Stimulated activated naive CD8-positive, alpha-beta T cell treated with anti-CD3 and anti-CD28 coated beads, Interleukin-15, Interleukin-2, amounts not matched to agents 100 U/mL and 50 U/mL, for 24 hours (primary cell): Measurements from ENCODE around the gene LPP.
A peak's percentile ranks its signal among the peaks of the same experiment; 100 is the strongest.

Experiments used
- ATAC-seq: fragments of 150-1000 bp; cut with Tn5 transposase; one replicate; pipeline ENCODE4 v1.10.0; 2021
- DNase-seq: peaks from one replicate; pipeline ENCODE4 v3.0.0; 2021

Gene LPP

GRCh38 chr3:188220988-188221818 is 67.2 kb downstream of the LPP start:
- no peak for ATAC-seq
- DNase-seq: no peak

DNA sequence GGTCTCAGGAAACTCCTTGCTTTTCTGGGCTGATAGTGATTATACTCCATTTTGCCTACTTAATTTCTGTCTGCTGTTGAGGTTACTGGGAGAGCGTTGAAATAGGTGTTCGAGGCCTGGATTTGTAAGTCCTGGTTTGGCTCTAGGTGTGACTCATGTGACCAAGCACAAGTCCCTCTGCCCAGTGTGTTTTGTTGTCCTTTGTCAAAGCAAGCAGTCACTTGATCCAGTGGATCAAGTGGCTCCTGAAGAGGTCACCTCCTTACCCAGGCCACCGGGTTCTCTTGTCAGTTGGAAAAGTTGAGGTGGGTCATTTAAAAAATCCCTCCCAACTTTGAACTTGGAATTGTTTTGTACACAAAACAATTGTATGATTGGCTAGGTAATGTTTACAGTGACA is 70.0 kb downstream of the LPP start:
- DNase-seq (no peak), ATAC-seq (no peak)

GRCh38 chr3:188227442-188227841 is 73.5 kb downstream of the LPP start:
- no peak for DNase-seq
- ATAC-seq: no peak

- DNase-seq (no peak), ATAC-seq (no peak)
Observed at GRCh38 chr3:188229177-188229576, 75.2 kb downstream of the LPP start.

- DNase-seq (no peak), ATAC-seq (no peak)
Observed at GRCh38 chr3:188229726-188230125, 75.8 kb downstream of the LPP start.

GRCh38 chr3:188230962-188231361 is 77.0 kb downstream of the LPP start:
- DNase-seq (no peak), ATAC-seq (peak; percentile 75)

- no peak for DNase-seq
- no peak for ATAC-seq
Observed at GRCh38 chr3:188231456-188231855, 77.5 kb downstream of the LPP start.

DNA sequence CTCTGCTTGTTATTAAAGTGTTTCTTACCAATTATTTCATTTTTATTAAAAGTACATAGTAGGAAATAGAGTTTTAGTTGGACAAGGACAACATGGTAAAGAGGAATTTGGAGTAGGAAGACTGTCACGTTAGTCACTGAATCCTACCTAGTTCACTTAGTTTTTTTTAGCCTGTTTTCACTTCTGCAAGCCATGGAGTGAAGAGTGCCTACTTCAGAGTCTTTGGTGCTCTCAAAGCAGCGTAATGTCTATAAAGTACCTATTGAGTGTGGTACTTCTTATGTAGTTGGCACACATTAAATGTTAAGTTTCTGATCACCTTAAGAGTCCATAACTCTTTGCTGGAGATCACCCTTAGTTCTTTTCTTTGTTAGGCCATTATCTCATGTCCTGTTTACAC is 78.7 kb downstream of the LPP start:
- ATAC-seq (no peak), DNase-seq (no peak)

GRCh38 chr3:188233320-188233719 is 79.4 kb downstream of the LPP start:
- ATAC-seq (no peak), DNase-seq (no peak)

DNA sequence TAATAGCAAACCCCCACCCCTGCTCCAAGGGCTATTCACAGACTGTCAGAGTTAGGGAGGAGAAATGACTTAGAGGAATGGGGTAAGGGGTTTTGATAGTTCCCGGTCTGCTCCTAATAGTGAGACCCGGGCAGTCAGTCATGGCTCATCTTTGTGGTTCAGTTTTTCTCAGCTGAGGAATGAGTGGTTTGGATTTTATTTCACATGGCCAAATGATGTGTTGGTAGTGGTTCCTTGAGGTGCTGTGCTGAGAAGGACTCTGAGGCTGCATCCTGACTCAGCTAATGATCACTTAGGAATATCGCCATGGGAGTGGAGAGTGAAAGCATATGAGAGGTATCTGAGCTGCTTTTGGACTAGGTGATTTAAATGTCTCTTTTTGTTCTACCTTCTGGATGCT is 80.2 kb downstream of the LPP start:
- ATAC-seq (no peak), DNase-seq (no peak)

- ATAC-seq: no peak
- DNase-seq: no peak
Observed at GRCh38 chr3:188236271-188236670, 82.3 kb downstream of the LPP start.

GRCh38 chr3:188239035-188239434 is 85.1 kb downstream of the LPP start:
- ATAC-seq (no peak), DNase-seq (no peak)

- DNase-seq: no peak
- no peak for ATAC-seq
Observed at GRCh38 chr3:188239577-188239976, 85.6 kb downstream of the LPP start.

DNA sequence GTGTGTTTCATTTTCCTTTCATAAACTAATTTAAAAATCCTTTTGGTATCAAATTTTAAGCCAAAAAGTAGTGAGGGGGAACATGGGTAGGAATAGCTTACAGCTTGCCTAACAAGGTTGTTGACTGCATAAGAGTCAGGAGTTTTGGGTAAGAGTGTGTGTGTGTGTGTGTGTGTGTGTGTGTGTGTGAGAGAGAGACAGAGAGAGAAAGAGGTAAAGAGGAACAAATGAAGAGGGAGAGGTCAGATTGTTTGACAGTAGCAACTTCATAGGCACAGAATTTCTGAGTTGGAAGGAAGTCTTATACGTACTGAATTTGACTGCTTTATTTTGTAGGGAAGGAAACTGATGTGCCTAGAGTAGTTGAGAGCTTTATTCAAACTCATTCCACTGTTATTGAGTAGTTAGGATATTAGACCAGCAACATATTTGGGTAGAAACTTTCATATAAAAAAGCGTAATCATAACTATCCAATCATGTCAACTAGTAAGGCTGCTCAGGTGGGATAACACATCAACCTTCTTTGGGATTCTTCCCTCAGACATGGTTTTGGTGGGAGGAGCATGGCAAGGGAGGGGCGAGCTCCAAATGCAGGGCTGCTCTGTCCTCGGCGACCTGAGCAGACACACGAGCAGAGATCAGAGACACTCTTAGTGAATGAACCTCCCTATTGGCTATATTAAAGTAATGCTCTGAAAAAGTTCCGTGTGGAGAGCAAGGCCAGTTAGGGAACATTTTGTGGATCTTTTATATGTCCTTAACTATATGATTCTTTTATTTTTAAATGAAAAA is 86.4 kb downstream of the LPP start:
- ATAC-seq (no peak), DNase-seq (no peak)

- ATAC-seq: no peak
- DNase-seq: no peak
Observed at GRCh38 chr3:188241072-188241471, 87.1 kb downstream of the LPP start.

GRCh38 chr3:188241883-188242282 is 87.9 kb downstream of the LPP start:
- ATAC-seq: no peak
- no peak for DNase-seq

- ATAC-seq (no peak), DNase-seq (no peak)
Observed at GRCh38 chr3:188242436-188243123, 88.6 kb downstream of the LPP start.

- no peak for ATAC-seq
- DNase-seq: no peak
Observed at GRCh38 chr3:188243124-188243795, 89.3 kb downstream of the LPP start.

DNA sequence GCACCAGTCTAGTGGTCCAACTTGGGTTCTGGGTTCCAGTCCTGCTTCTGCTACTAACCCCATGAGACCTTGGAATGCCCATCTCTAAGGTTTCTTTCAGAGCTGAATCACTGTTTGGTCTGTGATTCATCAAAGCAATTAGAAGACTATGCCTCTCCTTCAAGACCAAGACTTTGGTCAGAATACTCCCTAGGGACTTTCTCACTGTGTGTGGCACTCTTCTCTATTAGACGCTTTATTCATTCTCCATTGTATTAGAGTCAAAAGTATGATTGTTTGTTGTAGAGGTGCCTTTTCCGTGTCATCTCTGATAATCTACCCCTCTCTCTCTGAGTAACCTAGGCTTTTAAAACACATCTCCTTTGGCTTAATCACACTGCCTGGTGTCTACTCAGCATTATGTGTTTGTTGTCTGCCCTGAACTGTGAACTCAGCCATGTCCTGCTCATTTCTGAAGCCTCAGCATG is 90.5 kb downstream of the LPP start:
- peak; percentile 71 for ATAC-seq
- no peak for DNase-seq

DNA sequence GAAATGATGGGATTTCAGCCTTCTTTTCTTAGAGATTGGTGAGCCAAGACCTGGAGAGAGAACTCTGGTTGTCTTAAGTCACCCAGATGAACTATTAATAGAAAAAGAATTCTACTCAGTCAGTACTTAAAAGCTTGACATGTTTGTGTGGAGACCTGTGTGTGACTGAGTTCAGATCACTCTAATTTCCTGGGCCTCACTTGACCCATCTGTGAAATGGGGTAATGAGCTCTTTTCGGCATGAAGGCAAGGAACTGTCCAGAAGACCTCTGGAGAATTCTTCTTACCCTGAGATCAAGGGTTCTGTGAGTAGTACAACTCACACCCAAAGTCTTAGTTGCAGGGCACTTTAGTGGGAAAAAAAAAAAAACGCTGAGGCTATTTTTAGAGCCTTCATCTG is 92.9 kb downstream of the LPP start:
- DNase-seq (no peak), ATAC-seq (no peak)

DNA sequence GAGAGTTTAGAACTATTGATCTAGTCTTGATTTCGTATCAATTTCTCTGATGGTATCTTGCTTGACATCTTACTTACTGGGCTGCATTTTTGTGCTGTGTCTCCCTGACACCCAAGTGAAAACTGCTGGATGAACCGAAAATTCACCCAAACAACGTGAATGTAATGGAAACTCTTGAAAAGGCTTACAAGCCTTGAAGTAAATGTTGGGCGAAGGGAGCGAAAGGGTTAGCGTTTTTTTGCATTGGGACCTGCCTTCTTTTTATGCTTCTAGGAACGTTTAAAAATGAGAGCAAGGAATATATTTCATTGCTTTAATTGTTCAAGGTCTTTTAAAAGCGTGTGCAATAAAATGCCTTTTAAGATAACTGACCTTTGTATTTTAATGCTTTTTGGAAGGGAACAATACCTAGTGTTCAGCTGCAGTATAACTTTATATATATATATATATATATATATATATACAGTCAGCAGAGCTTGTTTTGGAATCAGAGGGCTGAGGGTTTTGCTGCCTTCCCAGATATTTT is 94.1 kb downstream of the LPP start:
- ATAC-seq: no peak
- no peak for DNase-seq
